Measurements from ENCODE around the gene MRPL41.

Gene MRPL41

GRCh38 chr9:137581361-137582285, 29.9 kb downstream of the MRPL41 start:
- no peak overlapping the region for H3K9ac ChIP-seq (ENCODE audit: low read depth in 1 of 2, low read length in 2 of 2)
- H3K27me3 ChIP-seq (ENCODE audit: control insufficient read depth in 2 of 2, insufficient read depth in 2 of 2, low read length in 2 of 2) = no peaks in the 10 kb centered on the region
- H3K27ac ChIP-seq (ENCODE audit: low read depth in 2 of 2, low read length in 2 of 2) = no peak overlapping the region
- no peak overlapping the region for H3K4me3 ChIP-seq (ENCODE audit: low read length in 2 of 2)
- H3K4me1 ChIP-seq (ENCODE audit: control insufficient read depth in 2 of 2, insufficient read depth in 2 of 2, low read length in 2 of 2) = peaks cover 11 to 12% of the 10 kb centered on the region in 2 donors
- H3K9me3 ChIP-seq (ENCODE audit: control insufficient read depth in 2 of 2, low read length in 2 of 2) = no peaks in the 10 kb centered on the region
- H3K36me3 ChIP-seq (ENCODE audit: control insufficient read depth in 2 of 2, insufficient read depth in 2 of 2, low read length in 2 of 2) = peaks cover 13 to 19% of the 10 kb centered on the region in 2 donors

- Histone ChIP-seq H3K4me1 (ENCODE audit: control insufficient read depth in 2 of 2, insufficient read depth in 2 of 2, low read length in 2 of 2) (peaks cover 7 to 8% of the 10 kb centered on the region in 2 donors), H3K9me3 (ENCODE audit: control insufficient read depth in 2 of 2, low read length in 2 of 2) (no peaks in the 10 kb centered on the region), H3K27ac (ENCODE audit: low read depth in 2 of 2, low read length in 2 of 2) (no peak overlapping the region), H3K4me3 (ENCODE audit: low read length in 2 of 2) (no peak overlapping the region), H3K36me3 (ENCODE audit: control insufficient read depth in 2 of 2, insufficient read depth in 2 of 2, low read length in 2 of 2) (peaks cover 21 to 26% of the 10 kb centered on the region in 2 donors), H3K27me3 (ENCODE audit: control insufficient read depth in 2 of 2, insufficient read depth in 2 of 2, low read length in 2 of 2) (no peaks in the 10 kb centered on the region), H3K9ac (ENCODE audit: low read depth in 1 of 2, low read length in 2 of 2) (no peak overlapping the region)
Measured at GRCh38 chr9:137582286-137582860, 30.7 kb downstream of the MRPL41 start.

- Histone ChIP-seq H3K4me3 (ENCODE audit: low read length in 2 of 2) (no peak overlapping the region), H3K27ac (ENCODE audit: low read depth in 2 of 2, low read length in 2 of 2) (no peak overlapping the region), H3K4me1 (ENCODE audit: control insufficient read depth in 2 of 2, insufficient read depth in 2 of 2, low read length in 2 of 2) (peaks cover 0 to 3% of the 10 kb centered on the region in 2 donors), H3K9me3 (ENCODE audit: control insufficient read depth in 2 of 2, low read length in 2 of 2) (no peaks in the 10 kb centered on the region), H3K27me3 (ENCODE audit: control insufficient read depth in 2 of 2, insufficient read depth in 2 of 2, low read length in 2 of 2) (no peaks in the 10 kb centered on the region), H3K36me3 (ENCODE audit: control insufficient read depth in 2 of 2, insufficient read depth in 2 of 2, low read length in 2 of 2) (peaks cover 26 to 31% of the 10 kb centered on the region in 2 donors), H3K9ac (ENCODE audit: low read depth in 1 of 2, low read length in 2 of 2) (no peak overlapping the region)
Measured at GRCh38 chr9:137583347-137583746, 31.7 kb downstream of the MRPL41 start.

- Histone ChIP-seq H3K9ac (ENCODE audit: low read depth in 1 of 2, low read length in 2 of 2) (no peak overlapping the region), H3K4me1 (ENCODE audit: control insufficient read depth in 2 of 2, insufficient read depth in 2 of 2, low read length in 2 of 2) (peaks cover 3% of the 10 kb centered on the region in 2 donors), H3K27me3 (ENCODE audit: control insufficient read depth in 2 of 2, insufficient read depth in 2 of 2, low read length in 2 of 2) (no peaks in the 10 kb centered on the region), H3K36me3 (ENCODE audit: control insufficient read depth in 2 of 2, insufficient read depth in 2 of 2, low read length in 2 of 2) (peaks cover 28 to 31% of the 10 kb centered on the region in 2 donors), H3K27ac (ENCODE audit: low read depth in 2 of 2, low read length in 2 of 2) (no peak overlapping the region), H3K4me3 (ENCODE audit: low read length in 2 of 2) (no peak overlapping the region), H3K9me3 (ENCODE audit: control insufficient read depth in 2 of 2, low read length in 2 of 2) (no peaks in the 10 kb centered on the region)
Measured at GRCh38 chr9:137583957-137584356, 32.3 kb downstream of the MRPL41 start.

- peaks cover 8 to 14% of the 10 kb centered on the region in 2 donors for H3K4me1 ChIP-seq (ENCODE audit: control insufficient read depth in 2 of 2, insufficient read depth in 2 of 2, low read length in 2 of 2)
Measured at GRCh38 chr9:137586854-137587253, 35.2 kb downstream of the MRPL41 start.

GRCh38 chr9:137588311-137588710, 36.6 kb downstream of the MRPL41 start:
- H3K27me3 ChIP-seq (ENCODE audit: control insufficient read depth in 2 of 2, insufficient read depth in 2 of 2, low read length in 2 of 2) = no peaks in the 10 kb centered on the region
- no peak overlapping the region for H3K27ac ChIP-seq (ENCODE audit: low read depth in 2 of 2, low read length in 2 of 2)
- peaks cover 8 to 14% of the 10 kb centered on the region in 2 donors for H3K4me1 ChIP-seq (ENCODE audit: control insufficient read depth in 2 of 2, insufficient read depth in 2 of 2, low read length in 2 of 2)
- H3K9me3 ChIP-seq (ENCODE audit: control insufficient read depth in 2 of 2, low read length in 2 of 2) = no peaks in the 10 kb centered on the region
- no peak overlapping the region for H3K9ac ChIP-seq (ENCODE audit: low read depth in 1 of 2, low read length in 2 of 2)
- H3K36me3 ChIP-seq (ENCODE audit: control insufficient read depth in 2 of 2, insufficient read depth in 2 of 2, low read length in 2 of 2) = peaks cover 22% of the 10 kb centered on the region in 2 donors
- H3K4me3 ChIP-seq (ENCODE audit: low read length in 2 of 2) = no peak overlapping the region

More at GRCh38 chr9:137586854-137587253, 35.2 kb downstream of the MRPL41 start:
- Histone ChIP-seq H3K27me3 (ENCODE audit: control insufficient read depth in 2 of 2, insufficient read depth in 2 of 2, low read length in 2 of 2) (no peaks in the 10 kb centered on the region), H3K9me3 (ENCODE audit: control insufficient read depth in 2 of 2, low read length in 2 of 2) (no peaks in the 10 kb centered on the region), H3K9ac (ENCODE audit: low read depth in 1 of 2, low read length in 2 of 2) (no peak overlapping the region), H3K4me3 (ENCODE audit: low read length in 2 of 2) (no peak overlapping the region), H3K36me3 (ENCODE audit: control insufficient read depth in 2 of 2, insufficient read depth in 2 of 2, low read length in 2 of 2) (peaks cover 28 to 31% of the 10 kb centered on the region in 2 donors), H3K27ac (ENCODE audit: low read depth in 2 of 2, low read length in 2 of 2) (no peak overlapping the region)

GRCh38 chr9:137588891-137589290, 37.2 kb downstream of the MRPL41 start:
- Histone ChIP-seq H3K9me3 (ENCODE audit: control insufficient read depth in 2 of 2, low read length in 2 of 2) (no peaks in the 10 kb centered on the region), H3K27me3 (ENCODE audit: control insufficient read depth in 2 of 2, insufficient read depth in 2 of 2, low read length in 2 of 2) (no peaks in the 10 kb centered on the region), H3K27ac (ENCODE audit: low read depth in 2 of 2, low read length in 2 of 2) (no peak overlapping the region), H3K9ac (ENCODE audit: low read depth in 1 of 2, low read length in 2 of 2) (peak overlapping the region in 1 of 2 donors; percentile 72), H3K4me1 (ENCODE audit: control insufficient read depth in 2 of 2, insufficient read depth in 2 of 2, low read length in 2 of 2) (peaks cover 8 to 14% of the 10 kb centered on the region in 2 donors), H3K36me3 (ENCODE audit: control insufficient read depth in 2 of 2, insufficient read depth in 2 of 2, low read length in 2 of 2) (peaks cover 21 to 22% of the 10 kb centered on the region in 2 donors), H3K4me3 (ENCODE audit: low read length in 2 of 2) (peak overlapping the region in 1 of 2 donors; percentile 70)

GRCh38 chr9:137589441-137590122, 37.9 kb downstream of the MRPL41 start:
- H3K36me3 ChIP-seq (ENCODE audit: control insufficient read depth in 2 of 2, insufficient read depth in 2 of 2, low read length in 2 of 2) = peaks cover 18 to 19% of the 10 kb centered on the region in 2 donors
- no peak overlapping the region for H3K27ac ChIP-seq (ENCODE audit: low read depth in 2 of 2, low read length in 2 of 2)
- H3K9me3 ChIP-seq (ENCODE audit: control insufficient read depth in 2 of 2, low read length in 2 of 2) = no peaks in the 10 kb centered on the region
- H3K27me3 ChIP-seq (ENCODE audit: control insufficient read depth in 2 of 2, insufficient read depth in 2 of 2, low read length in 2 of 2) = no peaks in the 10 kb centered on the region
- H3K4me3 ChIP-seq (ENCODE audit: low read length in 2 of 2) = peak overlapping the region; percentile 63 to 70
- peaks cover 8 to 14% of the 10 kb centered on the region in 2 donors for H3K4me1 ChIP-seq (ENCODE audit: control insufficient read depth in 2 of 2, insufficient read depth in 2 of 2, low read length in 2 of 2)
- H3K9ac ChIP-seq (ENCODE audit: low read depth in 1 of 2, low read length in 2 of 2) = peak overlapping the region; percentile 70 to 72

GRCh38 chr9:137590123-137590468, 38.4 kb downstream of the MRPL41 start:
- peaks cover 8 to 14% of the 10 kb centered on the region in 2 donors for H3K4me1 ChIP-seq (ENCODE audit: control insufficient read depth in 2 of 2, insufficient read depth in 2 of 2, low read length in 2 of 2)
- H3K27me3 ChIP-seq (ENCODE audit: control insufficient read depth in 2 of 2, insufficient read depth in 2 of 2, low read length in 2 of 2) = no peaks in the 10 kb centered on the region
- peaks cover 18 to 19% of the 10 kb centered on the region in 2 donors for H3K36me3 ChIP-seq (ENCODE audit: control insufficient read depth in 2 of 2, insufficient read depth in 2 of 2, low read length in 2 of 2)
- H3K4me3 ChIP-seq (ENCODE audit: low read length in 2 of 2) = peak overlapping the region; percentile 58 to 70
- H3K27ac ChIP-seq (ENCODE audit: low read depth in 2 of 2, low read length in 2 of 2) = no peak overlapping the region
- no peaks in the 10 kb centered on the region for H3K9me3 ChIP-seq (ENCODE audit: control insufficient read depth in 2 of 2, low read length in 2 of 2)
- no peak overlapping the region for H3K9ac ChIP-seq (ENCODE audit: low read depth in 1 of 2, low read length in 2 of 2)
